Measurements from ENCODE around the gene GALNS. TPM values are rescaled to one million over a fixed set of nuclear protein-coding genes. Genes with fewer than 3 reads are reported as not detected.

GALNS gene
- 23.0 to 29.5 TPM (median 25.8 TPM) in 3 replicates for total RNA-seq (2021)
- Bru-seq, nascent RNA = percentile 45 among the genes with signal in this experiment
- long read RNA-seq, experiment 1, full-length matches to known transcripts = 56 of 84 reads
- long read RNA-seq, experiment 1, partial matches to known transcripts = 12 of 84 reads
- long read RNA-seq, experiment 1, other reads (novel, unspliced or antisense) = 16 of 84 reads
- long read RNA-seq, experiment 2, full-length matches to known transcripts = 8 of 23 reads
- long read RNA-seq, experiment 2, partial matches to known transcripts = 3 of 23 reads
- long read RNA-seq, experiment 2, other reads (novel, unspliced or antisense) = 12 of 23 reads
- long read RNA-seq, experiment 3, partial matches to known transcripts = 0 of 4 reads
- long read RNA-seq, experiment 3, other reads (novel, unspliced or antisense) = 3 of 4 reads

- Mint-ChIP-seq H3K9me3 (no peaks in the 10 kb centered on the region; the same call in 1 of the 2 replicates), H3K36me3 (peaks cover 32% of the 10 kb centered on the region), H3K4me1 (peaks cover 20% of the 10 kb centered on the region), H3K4me3 (peak within 1 kb of the TSS; percentile 99), H3K27me3 (ENCODE audit: low read depth) (no peaks in the 10 kb centered on the region), H3K27ac (peak within 1 kb of the TSS; percentile 94)
- ATAC-seq (peak; percentile 88), DNase-seq (ENCODE audit: low spot score) (peak; percentile 99)
- CTCF ChIA-PET = interaction anchor here (0.6 to 2.9 kb wide), 19 partner anchors 12 to 383 kb away, joined by 3 to 22 read pairs (median 6); partner anchors contain the start of genes APRT and CDH15
- POLR2A ChIA-PET = interaction anchor here (1.0 to 1.7 kb wide), 2 partner anchors 24 to 44 kb away, joined by 5 read pairs; no protein-coding TSS in a partner anchor
- TF ChIP-seq ZNF121 (CRISPR knock-in tag; IDR thresholded peaks at IDR 0.05) (no peak), NFATC4 (CRISPR knock-in tag; IDR thresholded peaks at IDR 0.05) (no peak), ARID4B (CRISPR knock-in tag; IDR thresholded peaks at IDR 0.05; ENCODE audit: borderline replicate concordance) (no peak), USF1 (CRISPR knock-in tag; IDR thresholded peaks at IDR 0.05) (peak; percentile 99), TCF7 (CRISPR knock-in tag; IDR thresholded peaks at IDR 0.05; ENCODE audit: low read depth) (no peak), NR1H2 (CRISPR knock-in tag; IDR thresholded peaks at IDR 0.05) (no peak), STAT6 (CRISPR knock-in tag; conservative IDR thresholded peaks at IDR 0.05; ENCODE audit: low read depth) (no peak), TEAD4 (CRISPR knock-in tag; IDR thresholded peaks at IDR 0.05) (0 out of 2 replicates have a peak, but pooled peaks have one; percentile 54), CREM (CRISPR knock-in tag; IDR thresholded peaks at IDR 0.05) (peak; percentile 35; the same call in 1 of the 2 replicates), USF2 (CRISPR knock-in tag; IDR thresholded peaks at IDR 0.05) (peak; percentile 100), JUN (CRISPR knock-in tag; IDR thresholded peaks at IDR 0.05) (peak; percentile 59; the same call in 1 of the 2 replicates), MAX (CRISPR knock-in tag; IDR thresholded peaks at IDR 0.05) (peak; percentile 79; the same call in 1 of the 2 replicates), HMGXB4 (CRISPR knock-in tag; IDR thresholded peaks at IDR 0.05) (no peak), ZNF232 (CRISPR knock-in tag; IDR thresholded peaks at IDR 0.05) (peak; percentile 85), FOXK1 (CRISPR knock-in tag; IDR thresholded peaks at IDR 0.05) (peak; percentile 78; the same call in 1 of the 2 replicates), FOXP1 (CRISPR knock-in tag; IDR thresholded peaks at IDR 0.05; ENCODE audit: borderline replicate concordance) (peak; percentile 43; the same call in 1 of the 2 replicates), GABPB1 (CRISPR knock-in tag; IDR thresholded peaks at IDR 0.05) (peak; percentile 30; the same call in 1 of the 2 replicates), TEAD1 (CRISPR knock-in tag; IDR thresholded peaks at IDR 0.05) (no peak), SP1 (CRISPR knock-in tag; conservative IDR thresholded peaks at IDR 0.05) (peak; percentile 96)
These were observed at the start of gene GALNS, which contains the start of gene TRAPPC2L for GRCh38 chr16:88856828-88857727. GALNS (minus strand) TSS chr16:88856947; CDS start chr16:88856877, 70 bp downstream. TRAPPC2L (plus strand) TSS chr16:88857127; CDS start chr16:88857151, 24 bp downstream.
